Left colon (tissue), 2 donors: ENCODE results near the gene PRR19. TPM values are rescaled to one million over a fixed set of nuclear protein-coding genes. Genes with fewer than 3 reads are reported as not detected.

ENCODE experiments used
- ATAC-seq: fragments of 200-7000 bp; cut with Tn5 transposase; one replicate; pipeline ENCODE4 v1.9.1; 2020; ENCODE audit warnings: mild to moderate bottlenecking, moderate library complexity
- DNase-seq, 2 donors: peaks; one replicate each; pipeline ENCODE4 v3.0.0-alpha.2; 2020
- intact Hi-C, 2 donors: fragments of 100-400 bp; cut with DNase I in 1 of 2; cut with micrococcal nuclease in 1 of 2; formaldehyde crosslinking; loops; one replicate each; pipeline versions ENCODE4 v1.11.2 to v1.14.0; 2022; cut with DNase I, micrococcal nuclease
- microRNA-seq, 2 donors: library from miRNA; unstranded; fragments of <30 nt; microRNA quantifications; one replicate each; pipeline versions ENCODE4 v1.1.0 to v1.2.0, GENCODE V29; 2020
- total RNA-seq, 2 donors: library from RNA; stranded (reverse); fragmentation: NEBNext Ultra II Directional; extraction: Animal tissue kit (Norgen Biotek cat#: 25700); gene quantifications; one replicate each; pipeline ENCODE4 v1.2.1, GENCODE V29; 2021
- donor health status: DM: no; HTN: no; CAD: no.
- donor health status: DM: yes; HTN: yes; CAD: no.

PRR19 gene
- total RNA-seq, 2 donors from 2014 or later, result 0.49 to 0.50 TPM

GRCh38 chr19:42353341-42354015 is 51.5 kb downstream of the PRR19 start:
- no peak for ATAC-seq
- intact Hi-C loops, result no loop called here
- no peak for DNase-seq

- no peak for ATAC-seq
- DNase-seq, result no peak
- intact Hi-C loops, result no loop called here
These were observed 54.0 kb downstream of the PRR19 start for GRCh38 chr19:42355896-42356295.

- DNase-seq (no peak), ATAC-seq (no peak)
- intact Hi-C loops, result no loop called here
These were observed 54.8 kb downstream of the PRR19 start for GRCh38 chr19:42356686-42357085.

GRCh38 chr19:42357290-42357689 is 55.4 kb downstream of the PRR19 start:
- intact Hi-C loops, result no loop called here
- no peak for DNase-seq
- ATAC-seq, result no peak

Small RNA genes lying within 50 kb of the gene (microRNA-seq; reads per million reads assigned to microRNA genes)
- 0 reads per million in 2 donors for gene MIR8077

Other genes with a start within 250 kb of the PRR19 start
- gene GRIK5, start 231.9 kb upstream of the PRR19 start, total RNA-seq, result 1 to 10 TPM; 1.0 to 2.6 TPM
- gene ZNF574, start 226.0 kb upstream of the PRR19 start, total RNA-seq, result 10 to 100 TPM; 11.0 to 14.0 TPM
- 1 to 10 TPM; 1.5 to 3.8 TPM for gene POU2F2, start 169.7 kb upstream of the PRR19 start, total RNA-seq
- 10 to 100 TPM; 20.5 to 42.2 TPM for gene DEDD2, start 84.5 kb upstream of the PRR19 start, total RNA-seq
- 1 to 10 TPM; 8.1 to 8.7 TPM for gene ZNF526, start 81.8 kb upstream of the PRR19 start, total RNA-seq
- gene GSK3A, start 59.5 kb upstream of the PRR19 start, total RNA-seq, result 10 to 100 TPM; 40.9 to 43.3 TPM
- gene ERF, start 47.0 kb upstream of the PRR19 start, total RNA-seq, result 10 to 100 TPM; 40.8 to 50.1 TPM
- gene CIC, start 32.9 kb upstream of the PRR19 start, total RNA-seq, result 10 to 100 TPM; 43.0 to 47.9 TPM
- gene PAFAH1B3, start 492 bp downstream of the PRR19 start, total RNA-seq, result 10 to 100 TPM; 25.9 to 40.5 TPM
- under 1 TPM; 0.21 to 0.25 TPM for gene TMEM145, start 11.2 kb downstream of the PRR19 start, total RNA-seq
- gene MEGF8, start 23.5 kb downstream of the PRR19 start, total RNA-seq, result 10 to 100 TPM; 21.4 to 21.5 TPM
- gene CNFN, start 88.2 kb downstream of the PRR19 start, total RNA-seq, result 1 to 10 TPM; 4.2 to 5.4 TPM
- gene LIPE, start 125.3 kb downstream of the PRR19 start, total RNA-seq, result 1 to 10 TPM; 7.1 to 9.7 TPM
- gene CXCL17, start 140.8 kb downstream of the PRR19 start, total RNA-seq, result not detected
- gene CEACAM1, start 226.3 kb downstream of the PRR19 start, total RNA-seq, result 1,000 to 10,000 TPM in 1 of 2 donors, 100 to 1,000 TPM in 1; 627 to 1,309 TPM